Stimulated activated CD8-positive, alpha-beta memory T cell treated with anti-CD3 and anti-CD28 coated beads, Interleukin-4, amount 100 ng/mL, for 1 hour (primary cell): ENCODE measurements around the gene CTXN1.
"Not testable (repeated sequence)": the region's sequence is repeated elsewhere in the genome, so short reads cannot be mapped to it uniquely, and the experiment has no call there.

Experiments
- DNase-seq, 2 donors: peaks; one replicate each; pipeline ENCODE4 v3.0.0-alpha.2; 2020; ENCODE audit warnings: low read depth in 2 of 2, low spot score in 1 of 2

Gene CTXN1

DNA sequence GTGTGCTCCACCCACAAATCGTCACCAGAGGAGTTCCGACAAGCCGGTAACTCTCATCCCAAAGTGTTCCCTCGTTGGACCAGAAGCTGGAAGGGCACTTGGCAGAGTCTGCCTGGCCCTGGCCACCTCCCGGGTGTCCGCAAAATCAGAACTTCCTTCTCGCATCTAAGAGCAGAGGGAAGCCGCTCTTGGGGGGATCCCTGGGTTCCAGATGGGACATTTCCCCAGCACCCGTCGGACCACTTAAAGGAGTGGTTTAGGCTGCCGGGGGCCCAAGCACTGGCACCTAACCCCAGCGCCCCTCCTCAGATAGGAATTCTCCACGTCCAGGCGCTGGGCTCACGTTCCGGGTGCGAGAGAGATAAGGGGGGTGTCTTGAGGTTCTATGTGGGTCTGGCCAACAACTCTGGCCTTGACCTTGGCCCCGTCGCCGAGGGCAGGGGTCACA is 23.1 kb downstream of the CTXN1 start:
- no peak for DNase-seq

- no peak for DNase-seq
Measured at GRCh38 chr19:7901337-7901736, 24.6 kb downstream of the CTXN1 start.

GRCh38 chr19:7900931-7901330 is 25.0 kb downstream of the CTXN1 start:
- no peak for DNase-seq

- DNase-seq = no peak
Measured at GRCh38 chr19:7900401-7900870, 25.5 kb downstream of the CTXN1 start.

DNA sequence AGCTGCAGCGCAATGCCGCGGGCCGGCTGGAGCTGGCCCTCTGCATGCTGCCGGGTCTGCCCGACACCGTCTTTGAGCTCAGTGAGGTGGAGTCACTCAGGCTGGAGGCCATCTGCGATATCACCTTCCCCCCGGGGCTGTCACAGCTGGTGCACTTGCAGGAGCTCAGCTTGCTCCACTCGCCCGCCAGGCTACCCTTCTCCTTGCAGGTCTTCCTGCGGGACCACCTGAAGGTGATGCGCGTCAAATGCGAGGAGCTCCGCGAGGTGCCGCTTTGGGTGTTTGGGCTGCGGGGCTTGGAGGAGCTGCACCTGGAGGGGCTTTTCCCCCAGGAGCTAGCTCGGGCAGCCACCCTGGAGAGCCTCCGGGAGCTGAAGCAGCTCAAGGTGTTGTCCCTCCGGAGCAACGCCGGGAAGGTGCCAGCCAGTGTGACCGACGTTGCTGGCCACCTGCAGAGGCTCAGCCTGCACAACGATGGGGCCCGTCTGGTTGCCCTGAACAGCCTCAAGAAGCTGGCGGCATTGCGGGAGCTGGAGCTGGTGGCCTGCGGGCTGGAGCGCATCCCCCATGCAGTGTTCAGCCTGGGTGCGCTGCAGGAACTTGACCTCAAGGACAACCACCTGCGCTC is 26.1 kb downstream of the CTXN1 start:
- no peak for DNase-seq

DNA sequence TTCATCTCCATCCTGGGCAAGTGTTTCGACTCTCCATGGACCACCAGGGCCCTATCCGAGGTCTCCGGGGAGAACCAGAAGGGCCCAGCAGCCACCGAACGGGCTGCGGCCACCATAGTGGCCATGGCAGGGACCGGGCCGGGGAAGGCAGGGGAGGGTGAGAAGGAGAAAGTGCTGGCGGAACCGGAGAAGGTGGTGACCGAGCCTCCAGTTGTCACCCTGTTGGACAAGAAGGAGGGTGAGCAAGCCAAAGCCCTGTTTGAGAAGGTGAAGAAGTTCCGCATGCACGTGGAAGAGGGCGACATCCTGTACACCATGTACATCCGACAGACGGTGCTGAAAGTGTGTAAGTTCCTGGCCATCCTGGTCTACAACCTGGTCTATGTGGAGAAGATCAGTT is 27.0 kb downstream of the CTXN1 start:
- no peak for DNase-seq

- DNase-seq = no peak
Measured at GRCh38 chr19:7897292-7897691, 28.6 kb downstream of the CTXN1 start.

- no peak for DNase-seq
Measured at GRCh38 chr19:7895565-7895964, 30.4 kb downstream of the CTXN1 start.

GRCh38 chr19:7894612-7895309 is 31.2 kb downstream of the CTXN1 start:
- DNase-seq = no peak

DNA sequence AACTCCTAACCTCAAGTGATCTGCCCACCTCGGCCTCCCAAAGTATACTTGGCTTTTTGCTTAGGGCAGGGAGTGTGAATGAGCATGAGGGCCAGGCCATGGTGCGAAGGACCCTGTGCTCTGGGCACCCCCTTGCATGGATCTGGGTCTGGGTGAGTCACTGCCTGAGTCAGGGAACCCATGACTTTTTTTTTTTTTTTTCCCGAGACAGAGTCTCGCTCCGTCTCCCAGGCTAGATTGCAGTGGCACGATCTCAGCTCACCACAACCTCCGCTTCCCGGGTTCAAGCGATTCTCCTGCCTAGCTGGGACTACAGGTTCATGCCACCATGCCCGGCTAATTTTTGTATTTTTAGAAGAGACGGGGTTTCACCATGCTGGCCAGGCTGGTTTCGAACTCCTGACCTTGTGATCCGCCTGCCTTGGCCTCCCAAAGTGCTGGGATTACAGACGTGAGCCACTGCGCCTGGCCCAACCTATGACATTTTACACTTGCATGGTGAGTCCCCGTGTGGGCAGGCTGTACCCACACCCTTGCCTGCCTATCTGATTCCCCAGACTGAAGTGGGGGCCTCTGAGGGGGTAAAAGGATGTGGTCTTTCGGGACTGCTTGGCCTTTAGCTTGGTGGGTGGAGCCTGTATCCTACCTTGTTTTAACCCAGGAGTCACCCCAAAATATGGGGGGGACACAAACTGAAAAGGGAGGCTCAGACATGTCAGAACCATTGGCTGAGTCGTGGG is 32.4 kb downstream of the CTXN1 start:
- DNase-seq = not testable (repeated sequence)

DNA sequence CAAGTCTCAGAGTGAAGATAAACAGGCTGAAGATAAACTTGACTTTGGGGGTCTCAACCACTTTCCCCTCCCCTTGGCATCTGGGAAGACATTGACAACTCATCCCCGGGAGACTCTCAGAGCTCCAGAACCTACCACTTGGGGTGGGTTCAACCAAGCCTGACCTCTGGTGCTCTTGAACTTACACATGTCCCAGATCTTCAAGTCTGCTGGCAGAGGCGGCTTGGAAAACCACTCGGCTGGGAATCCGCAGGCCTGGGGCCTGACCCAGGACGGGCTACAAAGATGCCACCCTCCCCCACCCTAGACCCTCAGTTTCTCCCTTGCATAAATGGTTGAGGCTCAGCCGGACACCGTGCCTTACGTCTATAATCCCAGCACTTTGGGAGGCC is 37.1 kb downstream of the CTXN1 start:
- DNase-seq = no peak

DNA sequence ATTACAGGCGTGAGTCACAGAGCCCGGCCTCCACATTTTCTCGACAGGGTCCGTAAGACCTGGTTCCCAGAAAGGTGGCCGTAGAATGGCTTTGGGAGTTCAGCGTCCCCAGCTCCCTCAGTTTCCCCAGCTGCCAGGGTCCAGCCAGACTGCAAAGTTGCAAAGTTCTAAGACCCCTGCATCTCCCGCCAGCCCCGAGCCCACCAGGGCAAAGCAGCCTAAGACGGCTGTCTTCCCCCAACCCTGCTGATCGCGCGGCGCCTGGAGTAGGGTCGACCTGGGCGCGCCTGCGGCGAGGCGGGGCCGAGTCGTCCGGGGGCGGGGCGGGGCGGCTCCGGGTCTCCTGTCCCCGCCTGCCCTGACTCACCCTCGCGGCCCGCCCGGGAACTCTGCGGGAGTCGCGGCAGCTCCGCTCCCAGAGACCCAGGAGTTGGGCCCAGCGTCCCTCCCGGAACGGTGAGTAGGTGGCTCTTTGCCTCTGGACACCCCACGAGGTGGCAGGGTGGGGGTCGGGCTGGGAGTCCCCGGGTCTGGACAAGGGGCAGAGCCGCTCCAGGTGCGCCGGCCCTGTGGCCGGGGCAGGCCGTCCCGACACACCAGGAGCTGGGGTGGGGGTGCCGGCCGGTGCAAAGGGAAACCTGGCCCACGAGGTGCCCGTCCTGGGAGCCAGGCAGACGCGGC is 37.6 kb downstream of the CTXN1 start, which contains the start of gene LRRC8E:
Gene LRRC8E, plus strand, starts transcription at position 366 of the 681 bp plus-strand sequence. CDS start 7,094 bp downstream, outside the sequence.
- DNase-seq = peak in 1 of 2 donors; percentile 16

DNA sequence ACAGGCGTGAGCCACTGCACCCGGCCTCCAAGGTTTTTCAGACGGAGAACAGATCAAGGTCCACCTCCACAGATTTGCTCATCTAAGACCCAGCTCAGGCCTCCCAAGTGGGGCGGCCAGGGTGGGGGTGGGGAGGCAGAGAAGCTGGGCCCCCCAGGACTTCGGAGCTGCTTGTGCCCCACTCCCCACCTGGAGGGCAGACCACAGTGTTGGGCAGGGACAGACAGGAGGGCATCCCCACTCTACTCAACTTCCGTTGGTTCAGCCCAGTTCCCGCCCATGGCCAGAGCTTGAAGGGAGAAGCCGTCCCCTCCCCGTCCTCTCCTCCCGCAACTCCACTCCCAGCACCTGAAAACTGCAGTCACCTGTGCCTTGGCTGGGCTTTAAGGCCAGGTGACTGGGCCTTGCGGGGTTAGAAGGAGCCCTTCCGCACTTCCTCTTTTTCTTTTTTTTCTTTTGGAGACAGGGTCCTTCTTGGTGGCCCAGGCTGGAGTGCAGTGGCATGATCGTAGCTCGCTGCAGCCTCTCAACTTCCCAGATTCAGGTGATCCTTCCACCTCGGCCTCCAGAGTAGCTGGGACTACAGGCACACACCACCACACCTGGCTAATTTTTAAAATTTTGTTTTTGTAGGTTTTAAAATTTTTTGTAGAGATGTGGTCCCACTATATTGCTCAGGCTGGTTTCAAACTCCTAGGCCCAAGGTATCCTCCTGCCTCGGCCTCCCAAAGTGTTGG is 38.4 kb downstream of the CTXN1 start:
- no peak for DNase-seq

DNA sequence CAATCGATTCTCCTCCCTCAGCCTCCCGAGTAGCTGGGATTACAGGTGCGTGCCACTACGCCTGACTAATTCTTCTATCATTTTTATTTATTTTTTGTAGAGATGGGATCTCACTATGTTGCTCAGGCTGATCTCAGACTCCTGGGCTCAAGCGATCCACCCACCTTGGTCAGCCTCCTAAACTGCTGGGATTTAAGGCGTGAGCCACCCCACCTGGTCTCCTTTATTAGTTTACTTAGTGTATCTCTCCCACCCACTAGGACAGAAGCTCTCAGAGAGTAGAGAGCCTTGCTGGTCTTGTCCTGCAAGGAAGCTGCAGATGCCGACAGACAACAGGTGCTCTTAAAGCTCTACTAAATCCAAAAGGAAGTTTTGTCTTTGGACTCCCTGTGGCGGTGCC is 40.1 kb downstream of the CTXN1 start:
- DNase-seq = no peak

DNA sequence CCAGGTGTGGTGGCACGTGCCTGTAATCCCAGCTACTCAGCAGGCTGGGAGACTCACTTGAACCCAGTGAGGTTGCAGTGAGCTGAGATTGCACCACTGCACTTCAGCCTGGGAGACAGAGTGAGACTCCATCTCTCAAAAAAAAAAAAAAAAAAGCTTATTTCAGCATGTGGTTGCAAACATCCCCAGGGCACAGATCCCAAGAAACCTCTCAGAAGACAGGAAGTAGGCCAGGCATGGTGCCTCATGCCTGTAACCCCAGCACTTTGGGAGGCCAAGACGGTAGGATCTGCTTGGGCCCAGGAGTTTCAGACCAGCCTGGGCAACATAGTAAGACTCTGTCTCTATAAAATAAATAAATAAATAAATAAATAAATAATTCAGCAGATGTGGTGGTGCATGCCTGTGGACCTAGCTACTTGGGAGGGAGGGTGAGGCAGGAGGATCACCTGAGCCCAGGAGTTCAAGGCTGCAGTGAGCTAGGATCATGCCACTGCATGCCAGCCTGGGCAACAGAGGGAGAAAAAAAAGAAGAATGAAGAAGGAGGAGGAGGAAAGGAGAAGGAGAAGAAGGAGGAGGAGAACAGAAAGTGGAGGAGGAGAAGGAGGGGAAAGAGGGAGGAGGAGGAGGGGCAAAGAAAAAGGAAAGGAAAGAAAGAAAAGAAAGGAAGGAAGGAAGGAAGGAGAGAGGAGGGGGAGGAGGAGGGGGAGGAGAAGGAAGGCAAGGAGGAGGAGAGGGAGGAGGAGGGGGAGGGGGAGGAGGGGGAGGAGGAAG is 42.0 kb downstream of the CTXN1 start:
- DNase-seq = no peak

GRCh38 chr19:7883105-7883504 is 42.8 kb downstream of the CTXN1 start:
- no peak for DNase-seq

DNA sequence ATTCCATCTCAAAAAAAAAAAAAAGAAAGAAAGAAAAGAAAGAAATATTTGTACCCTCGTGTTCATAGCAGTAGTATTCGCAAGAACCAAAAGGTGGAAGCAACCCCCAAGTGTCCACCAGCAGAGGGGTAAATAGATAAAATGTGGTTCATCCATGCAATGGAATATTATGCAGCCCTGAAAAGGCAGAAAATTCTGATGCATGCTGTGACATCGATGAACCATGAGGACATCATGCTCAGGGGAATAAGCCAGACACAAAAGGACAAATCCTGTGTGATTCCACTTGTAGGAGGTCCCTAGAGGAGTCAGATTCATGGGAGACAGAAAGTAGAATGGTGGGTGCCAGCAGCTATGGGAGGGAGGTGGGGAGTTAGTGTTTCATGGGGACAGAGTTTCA is 44.0 kb downstream of the CTXN1 start:
- DNase-seq = no peak

GRCh38 chr19:7879836-7880235 is 46.1 kb downstream of the CTXN1 start:
- no peak for DNase-seq

GRCh38 chr19:7879111-7879807 is 46.7 kb downstream of the CTXN1 start:
- DNase-seq = no peak
